ENCODE data around the gene PGPEP1. TPM values are rescaled to one million over a fixed set of nuclear protein-coding genes. Genes with fewer than 3 reads are reported as not detected.

Gene PGPEP1
- total RNA-seq, 1 donor from 2014 or later: 5.6 TPM

GRCh38 chr19:18373407-18373891 lies 33.1 kb downstream of the PGPEP1 start:
- ATAC-seq (ENCODE audit: low read depth) (no peak), DNase-seq (no peak)
- no peaks in the 10 kb centered on the region for H3K27me3 Mint-ChIP-seq
- intact Hi-C loops (cut with micrococcal nuclease): loop anchor here (2.0 to 5.0 kb wide), 2 partner anchors 15 to 34 kb away; no protein-coding TSS in a partner anchor
- H3K9me3 Mint-ChIP-seq: no peaks in the 10 kb centered on the region
- ChIA-PET POLR2A (no interaction called here), CTCF (interaction anchor here (1.3 to 1.7 kb wide), 2 partner anchors 15 to 18 kb away, joined by 3 to 4 read pairs; no protein-coding TSS in a partner anchor)
- peaks cover 25% of the 10 kb centered on the region for H3K4me1 Mint-ChIP-seq
- H3K27ac Mint-ChIP-seq: peak overlapping the region; percentile 41
- no peaks in the 10 kb centered on the region for H3K36me3 Mint-ChIP-seq (ENCODE audit: low read depth)
- TF ChIP-seq, protein P1, sequence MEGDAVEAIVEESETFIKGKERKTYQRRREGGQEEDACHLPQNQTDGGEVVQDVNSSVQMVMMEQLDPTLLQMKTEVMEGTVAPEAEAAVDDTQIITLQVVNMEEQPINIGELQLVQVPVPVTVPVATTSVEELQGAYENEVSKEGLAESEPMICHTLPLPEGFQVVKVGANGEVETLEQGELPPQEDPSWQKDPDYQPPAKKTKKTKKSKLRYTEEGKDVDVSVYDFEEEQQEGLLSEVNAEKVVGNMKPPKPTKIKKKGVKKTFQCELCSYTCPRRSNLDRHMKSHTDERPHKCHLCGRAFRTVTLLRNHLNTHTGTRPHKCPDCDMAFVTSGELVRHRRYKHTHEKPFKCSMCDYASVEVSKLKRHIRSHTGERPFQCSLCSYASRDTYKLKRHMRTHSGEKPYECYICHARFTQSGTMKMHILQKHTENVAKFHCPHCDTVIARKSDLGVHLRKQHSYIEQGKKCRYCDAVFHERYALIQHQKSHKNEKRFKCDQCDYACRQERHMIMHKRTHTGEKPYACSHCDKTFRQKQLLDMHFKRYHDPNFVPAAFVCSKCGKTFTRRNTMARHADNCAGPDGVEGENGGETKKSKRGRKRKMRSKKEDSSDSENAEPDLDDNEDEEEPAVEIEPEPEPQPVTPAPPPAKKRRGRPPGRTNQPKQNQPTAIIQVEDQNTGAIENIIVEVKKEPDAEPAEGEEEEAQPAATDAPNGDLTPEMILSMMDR (IDR thresholded peaks at IDR 0.05): no peak
- no peak overlapping the region for H3K4me3 Mint-ChIP-seq

DNA sequence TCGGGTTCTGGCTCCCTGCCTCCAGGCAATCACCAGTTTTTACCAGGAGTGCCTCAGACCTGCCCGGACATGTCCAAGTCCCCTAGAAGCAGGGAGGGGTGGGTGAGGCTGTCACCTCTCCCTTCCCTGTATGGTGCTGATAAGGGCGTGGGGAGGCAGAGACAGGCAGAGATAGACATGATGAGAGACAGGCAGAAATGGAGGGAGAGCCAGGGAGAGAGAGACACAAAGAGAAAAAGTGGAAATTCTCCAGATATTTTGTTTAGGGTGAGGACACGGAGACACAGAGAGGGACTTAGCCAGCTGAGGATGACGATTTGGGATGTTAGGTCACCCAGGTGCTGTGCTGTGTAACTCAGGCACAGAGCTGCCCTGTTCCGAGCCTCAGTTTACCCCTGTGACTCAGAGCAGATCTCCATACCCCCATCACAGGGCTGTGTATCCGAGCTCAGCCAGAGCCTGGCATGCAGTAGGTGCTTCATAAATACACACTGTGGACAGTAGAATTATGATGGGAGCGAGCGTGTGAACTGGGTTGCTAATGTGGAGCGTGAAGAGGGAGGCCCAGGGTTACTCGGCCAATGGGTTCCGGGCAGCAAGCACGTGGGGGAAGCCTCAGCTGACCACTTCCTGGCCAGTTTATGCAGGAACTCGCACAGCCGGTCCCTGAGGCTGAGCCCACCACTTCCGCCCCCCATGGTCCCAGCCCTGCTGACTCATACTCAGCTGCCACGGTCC lies 33.7 kb downstream of the PGPEP1 start:
- DNase-seq: peak; percentile 50
- TF ChIP-seq, protein P1 (IDR thresholded peaks at IDR 0.05): no peak
- Mint-ChIP-seq H3K36me3 (ENCODE audit: low read depth) (no peaks in the 10 kb centered on the region), H3K9me3 (no peaks in the 10 kb centered on the region), H3K4me3 (peak overlapping the region; percentile 7), H3K4me1 (peaks cover 25% of the 10 kb centered on the region), H3K27ac (peak overlapping the region; percentile 41), H3K27me3 (no peaks in the 10 kb centered on the region)
- ChIA-PET CTCF (interaction anchor here (1.3 to 1.7 kb wide), 2 partner anchors 14 to 17 kb away, joined by 3 to 4 read pairs; no protein-coding TSS in a partner anchor), POLR2A (interaction anchor here (0.5 to 1.1 kb wide), 4 partner anchors 14 to 216 kb away, joined by 3 to 19 read pairs (median 4); no protein-coding TSS in a partner anchor)
- peak; percentile 86 for ATAC-seq (ENCODE audit: low read depth)
- intact Hi-C loops (cut with micrococcal nuclease): loop anchor here (1.0 to 5.0 kb wide), 3 partner anchors 15 to 33 kb away; no protein-coding TSS in a partner anchor

GRCh38 chr19:18377026-18377425 lies 36.6 kb downstream of the PGPEP1 start:
- TF ChIP-seq, protein P1 (IDR thresholded peaks at IDR 0.05): no peak
- no peak overlapping the region for H3K4me3 Mint-ChIP-seq
- H3K27ac Mint-ChIP-seq: no peak overlapping the region
- ChIA-PET CTCF (no interaction called here), POLR2A (no interaction called here)
- H3K27me3 Mint-ChIP-seq: peaks cover 10% of the 10 kb centered on the region
- H3K9me3 Mint-ChIP-seq: no peaks in the 10 kb centered on the region
- ATAC-seq (ENCODE audit: low read depth): no peak
- H3K36me3 Mint-ChIP-seq (ENCODE audit: low read depth): no peaks in the 10 kb centered on the region
- no peak for DNase-seq
- peaks cover 25% of the 10 kb centered on the region for H3K4me1 Mint-ChIP-seq
- intact Hi-C loops (cut with micrococcal nuclease): no loop called here

- intact Hi-C loops (cut with micrococcal nuclease): no loop called here
- no peak for DNase-seq
- POLR2A ChIA-PET: interaction anchor here (0.6 to 1.5 kb wide), 3 partner anchors 8 to 192 kb away, joined by 3 to 5 read pairs (median 4); partner anchors contain the start of gene LRRC25
- Mint-ChIP-seq H3K27me3 (peaks cover 21% of the 10 kb centered on the region), H3K4me1 (peaks cover 9% of the 10 kb centered on the region), H3K27ac (no peak overlapping the region), H3K4me3 (no peak overlapping the region), H3K9me3 (no peaks in the 10 kb centered on the region), H3K36me3 (ENCODE audit: low read depth) (no peaks in the 10 kb centered on the region)
- no peak for ATAC-seq (ENCODE audit: low read depth)
- TF ChIP-seq, protein P1 (IDR thresholded peaks at IDR 0.05): no peak
- CTCF ChIA-PET: interaction anchor here (1.0 to 1.6 kb wide), 3 partner anchors 9 to 101 kb away, joined by 3 to 6 read pairs (median 4); no protein-coding TSS in a partner anchor
These were observed 39.7 kb downstream of the PGPEP1 start for GRCh38 chr19:18379803-18380747.

All from activated B cell treated with CpG ODN at 0.5 μM for 24 hours (primary cell).